Adrenal gland (tissue), 5 donors: ENCODE measurements around the gene PGRMC2.

Experiments
- CTCF ChIP-seq, 6 experiments: fragments of 450-650 bp in 4 of 6; fragments of 200-600 bp in 2 of 6; sonication (generic) in 1 of 6; IDR thresholded peaks; 1 replicate in 5 of 6; 2 replicates in 1 of 6; pipeline versions ENCODE4 v1.5.1 to v1.8.0; 2016 to 2021; ENCODE audit warnings: antibody characterized with exemption in 6 of 6, mild to moderate bottlenecking in 2 of 6, moderate library complexity in 1 of 6
- POLR2A ChIP-seq, 2 donors: fragments of 450-650 bp; IDR thresholded peaks; one replicate each; pipeline ENCODE4 v1.6.1; 2017; ENCODE audit warnings: antibody characterized with exemption in 2 of 2, mild to moderate bottlenecking in 2 of 2, moderate library complexity in 1 of 2
- donor health status: DM: no; HTN: no; CAD: no.

- TF ChIP-seq POLR2A (IDR thresholded peaks at IDR 0.05) (no peak), CTCF (IDR thresholded peaks at IDR 0.05) (no peak)
These were observed 35.8 kb upstream of the PGRMC2 start for GRCh38 chr4:128323401-128323800.
